Thyroid gland (tissue), 4 donors: ENCODE results near the gene H6PD. TPM values are rescaled to one million over a fixed set of nuclear protein-coding genes. Genes with fewer than 3 reads are reported as not detected.

Source experiments
- DNase-seq, 2 donors: peaks; one replicate each; pipeline ENCODE4 v3.0.0-alpha.2; 2019
- H3K27ac ChIP-seq, 3 donors: fragments of 200-600 bp; sonication (generic); 1 replicate in 2 of 3; 2 replicates in 1 of 3; pipeline ENCODE4 v1.5.1; 2016 to 2019; ENCODE audit warnings: mild to moderate bottlenecking in 1 of 3, moderate library complexity in 1 of 3
- H3K27me3 ChIP-seq: fragments of 200-600 bp; sonication (generic); one replicate; pipeline ENCODE4 v1.5.1; 2019
- H3K36me3 ChIP-seq, 2 donors: fragments of 200-600 bp; sonication (generic); one replicate each; pipeline ENCODE4 v1.5.1; 2016 to 2019
- H3K4me1 ChIP-seq, 2 donors: fragments of 200-600 bp; sonication (generic); one replicate each; pipeline ENCODE4 v1.5.1; 2017 to 2019
- H3K4me3 ChIP-seq, 3 donors: fragments of 200-600 bp; sonication (generic); replicated peaks in 1 of 3; 1 replicate in 2 of 3; 2 replicates in 1 of 3; pipeline ENCODE4 v1.5.1; 2016; ENCODE audit warnings: mild to moderate bottlenecking in 1 of 3
- H3K9me3 ChIP-seq: fragments of 200-600 bp; sonication (generic); one replicate; pipeline ENCODE4 v1.5.1; 2017
- CTCF ChIP-seq, 6 experiments: fragments of 200-600 bp in 3 of 6; fragments of 450-650 bp in 3 of 6; sonication (generic) in 3 of 6; IDR thresholded peaks; one replicate each; pipeline ENCODE4 v1.5.1; 2016 to 2019; ENCODE audit warnings: antibody characterized with exemption in 6 of 6, mild to moderate bottlenecking in 2 of 6, inconsistent platforms in 1 of 6, moderate library complexity in 1 of 6
- POLR2A ChIP-seq, 2 donors: fragments of 450-650 bp; IDR thresholded peaks; one replicate each; pipeline ENCODE4 v1.6.1; 2017; ENCODE audit warnings: antibody characterized with exemption in 2 of 2, mild to moderate bottlenecking in 2 of 2, moderate library complexity in 1 of 2
- WGBS, 2 donors: methylation state at CpG; one replicate each; pipeline ENCODE4 v1.1.5; 2017; 5-methylcytosine and 5-hydroxymethylcytosine counted together
- intact Hi-C: fragments of 100-400 bp; cut with DNase I; formaldehyde crosslinking; loops from one replicate; pipeline ENCODE4 v1.15.1; 2023
- total RNA-seq, 4 donors: library from RNA; depleted of rRNA; stranded (reverse); fragments of >200 nt; gene quantifications; one replicate each; pipeline ENCODE4 v1.2.3, GENCODE V29; 2016

The H6PD gene
- total RNA-seq, 4 donors from 2014 or later, result 36.3 to 64.2 (median 43.6) TPM

- H3K4me1 ChIP-seq, result peaks cover 10 to 11% of the 10 kb centered on the region in 2 donors
- WGBS, 2 donors, result 91 to 92% methylated on average over 7 to 12 of the region's 12 CpGs
- no peaks in the 10 kb centered on the region for H3K9me3 ChIP-seq
- no peaks in the 10 kb centered on the region for H3K27me3 ChIP-seq
- peaks cover 28 to 38% of the 10 kb centered on the region in 2 donors for H3K36me3 ChIP-seq
- intact Hi-C loops, result no loop called here
- H3K4me3 ChIP-seq, result no peak overlapping the region
- H3K27ac ChIP-seq, result no peak overlapping the region
- no peak for DNase-seq
- no peak for TF ChIP-seq CTCF (IDR thresholded peaks at IDR 0.05)
- TF ChIP-seq POLR2A (IDR thresholded peaks at IDR 0.05), result no peak
These were observed 31.4 kb downstream of the H6PD start for GRCh38 chr1:9265968-9266367.

GRCh38 chr1:9267352-9267686, 32.7 kb downstream of the H6PD start:
- Histone ChIP-seq H3K36me3 (peaks cover 22 to 34% of the 10 kb centered on the region in 2 donors), H3K27ac (no peak overlapping the region), H3K27me3 (no peaks in the 10 kb centered on the region)

GRCh38 chr1:9267827-9268581, 33.4 kb downstream of the H6PD start:
- intact Hi-C loops, result no loop called here
- Histone ChIP-seq H3K4me1 (peaks cover 10 to 12% of the 10 kb centered on the region in 2 donors), H3K27ac (no peak overlapping the region), H3K27me3 (no peaks in the 10 kb centered on the region), H3K36me3 (peaks cover 16 to 27% of the 10 kb centered on the region in 2 donors), H3K9me3 (no peaks in the 10 kb centered on the region), H3K4me3 (no peak overlapping the region)
- no peak for TF ChIP-seq POLR2A (IDR thresholded peaks at IDR 0.05)
- TF ChIP-seq CTCF (IDR thresholded peaks at IDR 0.05), result no peak
- 91% methylated on average over 6 to 7 of the region's 7 CpGs for WGBS, 2 donors
- no peak for DNase-seq

More at GRCh38 chr1:9267352-9267686, 32.7 kb downstream of the H6PD start:
- 86 to 91% methylated on average over 7 of the region's 7 CpGs for WGBS, 2 donors
- TF ChIP-seq POLR2A (IDR thresholded peaks at IDR 0.05), result no peak
- TF ChIP-seq CTCF (IDR thresholded peaks at IDR 0.05), result no peak
- Histone ChIP-seq H3K4me1 (peaks cover 10 to 12% of the 10 kb centered on the region in 2 donors), H3K4me3 (no peak overlapping the region), H3K9me3 (no peaks in the 10 kb centered on the region)
- intact Hi-C loops, result no loop called here
- no peak for DNase-seq

GRCh38 chr1:9269078-9269501, 34.5 kb downstream of the H6PD start:
- no peaks in the 10 kb centered on the region for H3K9me3 ChIP-seq
- H3K27ac ChIP-seq, result no peak overlapping the region
- no peaks in the 10 kb centered on the region for H3K27me3 ChIP-seq
- no peak for TF ChIP-seq CTCF (IDR thresholded peaks at IDR 0.05)
- no peak for TF ChIP-seq POLR2A (IDR thresholded peaks at IDR 0.05)
- peaks cover 8 to 17% of the 10 kb centered on the region in 2 donors for H3K36me3 ChIP-seq
- peaks cover 10 to 12% of the 10 kb centered on the region in 2 donors for H3K4me1 ChIP-seq
- no peak for DNase-seq
- intact Hi-C loops, result no loop called here
- 77 to 84% methylated on average over 17 of the region's 17 CpGs for WGBS, 2 donors
- H3K4me3 ChIP-seq, result no peak overlapping the region

GRCh38 chr1:9269721-9270120, 35.1 kb downstream of the H6PD start:
- WGBS, 2 donors, result 87 to 90% methylated on average over 12 of the region's 12 CpGs
- Histone ChIP-seq H3K36me3 (peaks cover 1 to 11% of the 10 kb centered on the region in 2 donors), H3K4me3 (no peak overlapping the region), H3K4me1 (peaks cover 10 to 12% of the 10 kb centered on the region in 2 donors), H3K27me3 (no peaks in the 10 kb centered on the region), H3K27ac (no peak overlapping the region), H3K9me3 (no peaks in the 10 kb centered on the region)
- no peak for TF ChIP-seq POLR2A (IDR thresholded peaks at IDR 0.05)
- no peak for TF ChIP-seq CTCF (IDR thresholded peaks at IDR 0.05)
- intact Hi-C loops, result no loop called here
- DNase-seq, result no peak
